Coronary artery (tissue), 2 donors: ENCODE results near the gene CCDC194.

ENCODE experiments used
- DNase-seq: peaks from one replicate; pipeline ENCODE4 v3.0.0-alpha.2; 2017; ENCODE audit warnings: low spot score
- H3K27ac ChIP-seq, 2 donors: fragments of 200-600 bp; sonication (generic); one replicate each; pipeline ENCODE4 v1.5.1; 2016 to 2019
- H3K4me3 ChIP-seq: fragments of 200-600 bp; sonication (generic); 2 replicates; pipeline ENCODE4 v1.5.1; 2016; ENCODE audit warnings: mild to moderate bottlenecking, moderate library complexity
- CTCF ChIP-seq: fragments of 200-600 bp; sonication (generic); IDR thresholded peaks from one replicate; pipeline ENCODE4 v1.5.1; 2019; ENCODE audit warnings: antibody characterized with exemption

CCDC194 gene

GRCh38 chr19:17419154-17419620 lies 25.2 kb upstream of the CCDC194 start:
- no peak for DNase-seq
- peak overlapping the region; percentile 95 for H3K4me3 ChIP-seq
- peak overlapping the region; percentile 61 to 87 for H3K27ac ChIP-seq
- TF ChIP-seq CTCF = no peak

- H3K4me3 ChIP-seq = no peak overlapping the region
- no peak for TF ChIP-seq CTCF
- DNase-seq = no peak
- H3K27ac ChIP-seq = no peak overlapping the region
Observed at GRCh38 chr19:17418710-17419109, 24.7 kb upstream of the CCDC194 start.

- H3K27ac ChIP-seq = no peak overlapping the region
- no peak for DNase-seq
- TF ChIP-seq CTCF = no peak
- H3K4me3 ChIP-seq = no peak overlapping the region
Observed at GRCh38 chr19:17415121-17415520, 21.1 kb upstream of the CCDC194 start.

- no peak for TF ChIP-seq CTCF
- no peak for DNase-seq
- no peak overlapping the region for H3K4me3 ChIP-seq
- no peak overlapping the region for H3K27ac ChIP-seq
Observed at GRCh38 chr19:17414097-17414496, 20.1 kb upstream of the CCDC194 start.

- DNase-seq = no peak
- Histone ChIP-seq H3K27ac (no peak overlapping the region), H3K4me3 (no peak overlapping the region)
- no peak for TF ChIP-seq CTCF
Observed at GRCh38 chr19:17411801-17412200, 17.8 kb upstream of the CCDC194 start.

- Histone ChIP-seq H3K27ac (no peak overlapping the region), H3K4me3 (no peak overlapping the region)
- TF ChIP-seq CTCF = no peak
- DNase-seq = no peak
Observed at GRCh38 chr19:17409990-17410389, 16.0 kb upstream of the CCDC194 start.

GRCh38 chr19:17406887-17407196 lies 12.8 kb upstream of the CCDC194 start:
- DNase-seq = no peak
- peak overlapping the region in 1 of 2 donors; percentile 83 for H3K27ac ChIP-seq
- H3K4me3 ChIP-seq = peak overlapping the region; percentile 60
- TF ChIP-seq CTCF = no peak
